GM03348 (cell line): ENCODE measurements around the gene CTNND2.
A peak's percentile ranks its signal among the peaks of the same experiment; 100 is the strongest.

Experiments
- DNase-seq: peaks from one replicate; pipeline ENCODE4 v3.0.0; 2012; ENCODE audit warnings: low spot score

The CTNND2 gene

DNA sequence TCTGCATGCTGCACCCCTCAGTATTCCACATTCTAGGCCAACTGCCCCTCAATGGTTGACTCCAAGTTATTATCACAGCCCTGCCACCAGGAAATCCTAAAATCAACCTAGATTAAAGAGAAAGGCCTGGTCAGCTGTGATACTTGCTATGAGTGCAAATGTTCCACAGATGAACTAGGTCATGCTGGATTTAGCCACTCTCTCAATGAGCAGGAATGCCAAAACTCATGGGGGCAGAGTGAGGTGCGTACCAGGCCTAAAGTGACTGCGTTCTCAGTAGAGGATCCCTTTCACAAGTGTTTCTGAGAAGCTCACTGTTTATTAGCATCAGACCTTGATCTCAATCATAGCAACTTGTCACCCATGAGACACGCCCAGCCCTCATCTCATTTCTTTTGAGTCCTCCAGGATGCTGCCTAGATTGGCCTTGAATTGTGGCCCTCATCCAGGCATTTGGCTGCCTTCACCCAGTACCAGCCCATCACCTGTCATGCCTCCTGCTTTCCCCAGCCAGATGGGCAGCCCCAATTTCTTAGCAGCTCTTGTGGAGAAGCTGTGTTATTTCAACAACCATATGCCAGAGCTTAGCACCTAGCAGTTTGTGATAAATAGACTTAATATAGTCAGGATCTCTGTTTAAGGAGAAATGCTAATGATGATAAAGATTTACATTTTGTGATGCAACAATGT is 383.9 kb downstream of the CTNND2 start:
- no peak for DNase-seq

DNA sequence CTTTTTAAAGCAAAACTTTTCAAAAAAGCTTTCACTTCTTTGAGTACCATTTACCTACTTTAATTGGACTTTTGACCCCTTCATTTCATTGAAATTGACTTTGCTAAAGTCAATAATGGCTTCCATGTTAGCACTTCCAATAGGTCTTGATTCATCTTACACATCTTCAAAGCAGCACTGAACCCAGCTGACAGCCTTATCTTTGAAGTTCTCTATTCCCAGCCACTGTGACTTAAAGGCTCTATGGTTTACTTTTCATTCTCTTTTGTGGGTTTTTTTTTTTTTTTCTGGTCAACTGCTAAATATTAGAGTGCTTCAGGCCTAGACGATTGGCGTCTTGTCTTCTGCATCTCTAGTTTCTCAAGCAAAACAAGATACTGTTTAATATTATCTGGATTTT is 385.0 kb downstream of the CTNND2 start:
- no peak for DNase-seq

- no peak for DNase-seq
Observed at GRCh38 chr5:11518676-11519075, 385.6 kb downstream of the CTNND2 start.

GRCh38 chr5:11514705-11515432 is 389.4 kb downstream of the CTNND2 start:
- DNase-seq = no peak

GRCh38 chr5:11511878-11512277 is 392.4 kb downstream of the CTNND2 start:
- no peak for DNase-seq

DNA sequence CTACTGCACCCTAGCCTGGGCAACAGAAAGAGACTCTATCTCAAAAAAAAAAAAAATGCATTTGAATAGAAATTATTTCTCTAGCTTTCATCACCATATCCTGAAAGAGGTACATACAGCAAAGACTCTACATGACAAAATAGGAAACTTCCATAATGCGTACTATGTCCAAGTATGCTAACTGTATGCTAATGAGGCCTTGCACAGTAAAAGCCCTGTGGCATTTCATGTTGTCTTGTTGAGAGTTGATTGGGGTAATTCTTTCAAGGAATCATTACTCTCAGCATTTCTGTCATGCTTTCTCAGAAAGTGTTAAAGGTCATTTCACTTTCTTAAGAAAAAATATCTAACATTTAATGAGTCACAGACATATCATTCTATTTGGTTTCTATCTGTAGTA is 393.4 kb downstream of the CTNND2 start:
- no peak for DNase-seq

- no peak for DNase-seq
Observed at GRCh38 chr5:11509793-11510192, 394.5 kb downstream of the CTNND2 start.

- no peak for DNase-seq
Observed at GRCh38 chr5:11507156-11507910, 396.9 kb downstream of the CTNND2 start.

DNA sequence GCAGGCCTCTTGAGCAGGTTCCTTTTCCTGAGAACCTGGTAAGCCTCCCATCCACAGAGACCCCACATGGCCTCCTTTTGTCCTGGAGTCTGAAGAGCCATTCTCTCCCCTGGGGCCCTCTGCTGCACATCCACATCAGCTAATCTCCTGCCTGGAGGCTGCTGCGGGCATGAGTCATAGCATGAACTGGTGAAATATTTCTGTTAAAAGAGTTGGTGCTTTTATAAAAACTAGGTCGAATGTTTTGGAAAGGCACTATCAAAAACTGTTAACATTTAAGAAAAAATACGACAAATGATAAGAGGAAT is 399.4 kb downstream of the CTNND2 start:
- no peak for DNase-seq

DNA sequence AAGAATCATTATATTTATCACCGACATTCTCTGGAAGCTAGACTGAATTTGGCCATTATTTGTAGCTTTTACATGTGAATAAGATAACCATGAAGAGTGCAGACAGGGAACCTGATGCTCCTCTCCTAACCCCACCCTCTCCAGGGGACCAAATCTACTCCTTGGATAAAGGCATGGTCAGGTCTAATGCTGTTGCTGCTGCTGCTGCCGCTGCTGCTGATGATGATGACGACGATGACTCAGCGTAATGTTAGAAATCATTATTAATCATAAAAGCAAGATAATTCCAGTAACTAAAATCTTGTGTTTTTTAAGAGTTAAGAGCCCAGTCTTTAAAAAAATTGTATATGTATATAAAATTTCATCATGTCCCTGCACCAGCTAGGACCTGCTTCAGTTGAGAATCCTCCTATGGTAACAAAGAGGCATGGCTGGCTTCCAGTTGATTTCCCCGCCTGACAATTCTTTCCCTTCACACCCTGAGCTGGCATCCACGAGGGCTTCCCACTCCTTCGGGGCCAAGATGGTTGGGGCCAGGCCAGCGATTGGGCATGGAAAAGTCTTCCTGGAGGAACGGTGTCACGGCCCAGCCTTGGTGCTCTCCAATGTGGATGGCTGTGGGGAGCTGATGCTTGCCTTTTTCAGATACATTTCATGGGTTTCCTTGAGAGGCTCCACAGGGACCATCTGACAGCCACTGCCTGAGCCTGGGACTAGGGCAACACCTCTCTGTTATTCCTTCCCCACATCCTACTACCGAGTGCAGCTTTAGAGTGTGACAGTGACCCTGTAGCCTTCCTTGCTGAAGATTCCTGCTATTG is 400.0 kb downstream of the CTNND2 start:
- no peak for DNase-seq

DNA sequence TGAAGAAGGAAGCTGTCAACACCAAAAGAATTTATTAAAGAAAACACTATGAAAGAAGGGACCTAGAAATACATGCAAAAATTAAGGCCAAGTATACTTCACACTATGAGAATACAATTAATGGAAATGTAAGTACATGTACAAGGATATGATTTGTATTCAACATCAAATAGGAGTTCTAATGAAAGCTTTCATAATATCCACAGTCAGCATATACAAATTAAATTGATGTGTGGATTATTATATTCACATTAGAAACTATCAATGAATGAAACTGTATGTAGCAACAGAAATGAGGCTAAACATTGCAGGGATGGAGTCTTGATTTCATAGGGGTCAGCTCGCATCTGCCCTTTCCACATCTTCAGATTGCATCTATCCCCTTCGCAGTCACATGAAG is 401.5 kb downstream of the CTNND2 start:
- DNase-seq = no peak

DNA sequence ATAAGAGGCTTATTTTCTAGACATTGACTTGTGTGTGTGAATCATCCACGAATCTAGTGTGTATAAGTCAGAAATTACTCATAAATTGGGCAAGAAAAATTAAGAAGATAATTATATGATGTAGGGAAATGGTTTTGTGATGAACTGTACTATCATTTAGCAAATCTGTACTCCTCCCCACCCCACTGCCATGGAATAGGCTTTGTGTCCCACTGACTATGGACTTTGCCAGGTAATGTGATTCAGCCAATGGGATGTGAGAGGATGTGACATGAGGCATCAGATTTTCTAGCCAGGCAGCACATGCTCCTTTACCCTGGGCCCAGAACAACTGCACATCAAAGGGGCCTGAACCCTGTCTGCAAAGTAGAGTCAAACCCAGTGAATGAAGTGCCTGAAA is 406.6 kb downstream of the CTNND2 start:
- DNase-seq = no peak

- no peak for DNase-seq
Observed at GRCh38 chr5:11496137-11496719, 408.0 kb downstream of the CTNND2 start.

- DNase-seq = peak; percentile 11
Observed at GRCh38 chr5:11494340-11494739, 409.9 kb downstream of the CTNND2 start.

DNA sequence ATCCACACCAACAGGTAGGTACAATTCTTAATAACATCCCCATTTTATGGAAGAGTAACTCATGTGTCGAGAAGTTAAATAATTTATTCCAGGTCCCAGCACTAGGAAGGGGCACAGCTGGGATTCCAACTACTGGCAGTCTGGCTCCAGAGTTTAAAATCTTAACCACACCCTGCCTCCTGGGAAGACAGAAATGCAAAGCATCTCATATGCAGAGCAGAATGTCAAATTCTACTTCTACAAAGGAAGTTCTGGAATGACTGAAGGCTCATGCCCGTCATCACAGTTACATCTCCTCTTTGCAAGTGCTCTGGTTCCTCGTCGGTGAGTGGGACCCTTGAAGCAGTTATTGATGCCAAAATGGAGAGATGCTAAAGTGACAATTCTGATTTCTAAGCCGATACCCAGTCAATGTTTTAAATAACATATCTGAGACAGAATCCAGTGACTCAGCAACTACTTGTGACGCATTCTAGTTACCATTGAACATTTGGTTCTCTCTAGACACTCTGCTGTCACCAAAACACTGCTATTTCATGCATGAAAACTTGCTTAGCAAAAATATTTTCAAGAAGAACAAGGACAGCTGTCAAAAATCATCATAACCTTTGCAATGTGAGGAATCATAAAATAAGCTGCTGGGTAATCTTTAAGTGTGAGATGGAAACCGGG is 412.7 kb downstream of the CTNND2 start:
- no peak for DNase-seq

DNA sequence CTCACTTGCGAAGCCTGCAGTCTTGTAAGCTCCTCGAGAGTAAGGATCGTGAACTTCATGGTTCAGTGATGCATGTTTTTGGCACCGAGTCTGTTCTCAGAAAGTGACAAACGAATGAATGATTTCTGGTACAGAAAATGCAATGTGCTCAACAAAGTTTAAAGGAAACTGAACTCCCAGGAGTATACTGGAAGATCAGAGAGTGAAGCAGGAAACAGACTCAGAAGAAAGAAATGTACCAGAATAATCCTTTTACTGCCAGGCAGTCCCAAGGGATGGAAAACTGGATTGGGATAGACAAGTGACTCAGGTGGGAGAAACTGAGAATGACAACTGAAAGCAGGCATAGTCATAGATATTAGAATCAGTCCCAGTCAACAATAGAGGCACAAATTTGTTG is 420.6 kb downstream of the CTNND2 start:
- no peak for DNase-seq

DNA sequence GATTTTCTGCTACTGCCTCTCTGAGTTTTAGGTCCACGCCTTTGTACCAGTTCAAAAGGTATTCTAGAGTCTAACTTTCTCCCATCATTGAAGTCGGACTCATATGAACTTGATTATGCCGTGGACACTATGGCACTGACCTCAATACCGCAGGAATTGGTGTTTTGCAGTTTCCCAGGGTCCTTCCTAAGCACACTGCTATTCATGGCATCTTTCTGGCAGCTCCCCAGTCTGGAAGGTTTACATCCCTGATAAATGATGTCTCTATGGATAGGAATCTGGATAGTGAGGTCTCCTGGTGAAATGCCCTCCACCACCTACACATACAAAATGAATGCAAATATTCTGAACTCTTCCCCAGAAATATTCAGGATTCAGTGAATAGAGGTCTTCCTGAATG is 422.2 kb downstream of the CTNND2 start:
- DNase-seq = no peak

DNA sequence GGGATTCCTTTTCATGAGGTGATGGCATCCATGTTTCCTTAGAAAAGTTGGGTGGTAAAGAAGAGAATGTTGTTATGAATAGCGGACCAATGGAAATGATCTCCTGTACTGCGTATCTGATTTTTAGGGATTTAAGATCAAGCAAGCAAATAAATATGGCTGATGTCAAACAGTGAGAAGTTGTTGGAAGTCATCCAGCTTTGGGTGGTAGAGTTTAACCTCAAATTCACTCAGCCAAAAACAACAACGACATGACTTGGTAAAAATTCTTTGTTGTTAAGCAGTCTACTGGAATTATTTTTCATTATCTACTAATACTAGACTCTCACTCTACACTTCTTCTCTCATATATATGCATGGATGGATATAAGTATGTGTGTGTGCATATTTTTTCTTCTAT is 426.5 kb downstream of the CTNND2 start:
- no peak for DNase-seq

DNA sequence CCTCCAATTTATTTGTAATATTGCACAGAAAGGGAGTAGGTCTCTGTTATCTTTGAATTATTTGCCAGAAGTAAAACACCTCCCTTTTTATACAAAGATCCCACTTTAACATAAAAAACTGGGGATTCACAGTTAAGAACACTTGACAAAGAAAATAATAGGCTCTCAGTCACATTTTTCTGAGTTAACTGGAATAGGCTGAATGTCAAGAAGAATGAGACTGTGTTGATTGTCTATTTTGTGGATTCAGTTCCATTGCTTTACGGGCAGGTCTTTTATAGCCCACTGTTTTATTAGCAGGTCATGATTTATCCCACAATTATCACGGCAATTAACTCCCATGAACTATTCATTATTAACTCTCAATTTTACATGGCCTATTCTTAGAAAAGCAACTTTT is 427.4 kb downstream of the CTNND2 start:
- DNase-seq = no peak

DNA sequence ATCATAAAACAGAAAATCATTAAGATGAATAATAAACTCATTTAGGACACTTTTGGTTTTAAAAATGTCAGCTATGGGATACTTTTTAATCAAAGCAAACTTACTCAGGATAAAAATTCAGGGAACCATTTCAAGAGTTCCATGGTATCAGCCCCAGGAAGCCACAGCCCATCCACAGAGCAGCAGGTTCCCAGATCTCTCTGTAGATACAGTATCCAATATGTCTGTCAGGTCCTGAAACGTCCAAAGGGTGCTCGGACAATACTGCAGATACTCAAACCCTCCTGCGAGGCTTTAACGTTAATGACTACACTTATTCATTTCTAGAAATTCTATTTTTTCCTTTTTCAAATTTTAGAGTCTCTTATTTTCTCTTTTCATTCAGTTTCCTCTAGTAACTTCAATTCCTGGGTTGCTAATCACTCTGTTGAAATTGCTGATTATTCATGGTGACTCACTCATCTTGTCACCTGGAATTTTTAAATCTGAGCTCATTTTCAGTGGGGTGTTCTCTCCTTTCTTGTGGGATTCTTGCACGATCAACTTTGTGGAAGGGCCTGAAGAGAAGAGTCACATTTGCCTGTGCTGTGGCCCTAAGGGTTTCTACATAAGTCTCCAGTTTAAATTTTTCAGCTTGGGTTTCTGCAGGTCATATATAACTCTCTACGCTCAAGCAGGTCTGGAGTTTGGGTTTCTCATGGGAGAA is 435.8 kb downstream of the CTNND2 start:
- DNase-seq = no peak

- no peak for DNase-seq
Observed at GRCh38 chr5:11467588-11467987, 436.7 kb downstream of the CTNND2 start.
